Measurements from ENCODE around the gene CEP76.

Gene CEP76

DNA sequence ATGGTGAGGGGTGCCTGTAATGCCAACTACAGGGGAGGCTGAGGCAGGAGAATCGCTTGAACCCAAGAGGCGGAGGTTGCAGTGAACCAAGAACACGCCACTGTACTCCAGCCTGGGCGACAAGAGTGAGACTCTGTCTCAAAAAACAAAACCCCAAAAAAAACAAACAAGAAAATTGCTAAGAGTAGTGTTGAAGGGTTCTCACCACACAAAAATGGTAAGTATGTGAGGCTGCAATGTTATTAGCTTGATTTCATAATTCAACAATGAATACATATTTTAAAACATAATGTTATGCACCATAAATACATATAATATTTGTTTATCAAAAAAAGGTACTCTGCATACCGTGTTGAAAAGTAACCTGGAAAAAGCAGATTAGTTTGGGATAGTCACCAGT is 46.1 kb upstream of the CEP76 start:
- Histone ChIP-seq H3K27ac (ENCODE audit: low read depth, low read length) (no peak overlapping the region), H3K4me2 (ENCODE audit: low read depth, low read length, poor library complexity, severe bottlenecking) (no peak overlapping the region)
- TF ChIP-seq, protein P1, sequence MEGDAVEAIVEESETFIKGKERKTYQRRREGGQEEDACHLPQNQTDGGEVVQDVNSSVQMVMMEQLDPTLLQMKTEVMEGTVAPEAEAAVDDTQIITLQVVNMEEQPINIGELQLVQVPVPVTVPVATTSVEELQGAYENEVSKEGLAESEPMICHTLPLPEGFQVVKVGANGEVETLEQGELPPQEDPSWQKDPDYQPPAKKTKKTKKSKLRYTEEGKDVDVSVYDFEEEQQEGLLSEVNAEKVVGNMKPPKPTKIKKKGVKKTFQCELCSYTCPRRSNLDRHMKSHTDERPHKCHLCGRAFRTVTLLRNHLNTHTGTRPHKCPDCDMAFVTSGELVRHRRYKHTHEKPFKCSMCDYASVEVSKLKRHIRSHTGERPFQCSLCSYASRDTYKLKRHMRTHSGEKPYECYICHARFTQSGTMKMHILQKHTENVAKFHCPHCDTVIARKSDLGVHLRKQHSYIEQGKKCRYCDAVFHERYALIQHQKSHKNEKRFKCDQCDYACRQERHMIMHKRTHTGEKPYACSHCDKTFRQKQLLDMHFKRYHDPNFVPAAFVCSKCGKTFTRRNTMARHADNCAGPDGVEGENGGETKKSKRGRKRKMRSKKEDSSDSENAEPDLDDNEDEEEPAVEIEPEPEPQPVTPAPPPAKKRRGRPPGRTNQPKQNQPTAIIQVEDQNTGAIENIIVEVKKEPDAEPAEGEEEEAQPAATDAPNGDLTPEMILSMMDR (IDR thresholded peaks at IDR 0.05; ENCODE audit: insufficient read depth, low read length, poor library complexity, severe bottlenecking): no peak
- no peak for TF ChIP-seq EZH2phosphoT487 (conservative IDR thresholded peaks at IDR 0.05; ENCODE audit: low read length)

DNA sequence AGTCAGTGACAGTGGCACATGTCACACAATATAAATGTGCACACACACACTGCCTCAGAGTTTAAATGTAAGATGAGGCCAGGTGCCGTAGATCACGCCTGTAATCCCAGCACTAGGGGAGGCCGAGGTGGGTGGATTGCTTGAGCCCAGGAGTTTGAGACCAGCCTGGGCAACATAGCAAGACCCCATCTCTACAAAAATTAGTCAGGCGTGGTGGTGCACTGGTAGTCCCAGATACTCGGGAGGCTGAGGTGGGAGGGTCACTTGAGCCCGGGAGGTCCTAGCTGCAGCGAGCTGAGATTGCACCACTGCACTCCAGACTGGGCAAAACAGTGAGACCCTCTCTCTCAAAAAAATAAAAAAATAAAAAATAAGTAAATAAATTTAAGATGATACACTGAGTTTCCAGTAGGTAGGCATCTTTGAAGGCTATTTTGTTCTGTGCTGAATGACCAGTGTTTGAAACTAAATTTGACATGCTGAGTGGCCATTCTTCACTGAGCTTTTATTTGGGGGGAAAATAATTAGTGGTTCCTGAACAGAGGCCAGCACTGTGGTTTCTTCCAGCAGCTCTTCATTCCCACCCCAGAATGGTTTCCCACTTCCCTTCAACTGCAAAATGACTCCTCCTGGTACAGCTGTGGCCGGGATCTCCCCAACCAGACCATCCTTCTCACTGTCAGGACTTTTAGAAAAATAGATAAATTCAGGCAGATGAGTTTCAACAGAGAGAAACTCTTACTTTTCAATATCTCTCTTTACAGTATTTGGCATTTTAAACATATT is 45.2 kb upstream of the CEP76 start:
- no peaks in the 10 kb centered on the region for H3K79me2 ChIP-seq (ENCODE audit: insufficient read depth, low read length)
- no peak overlapping the region for H2AFZ ChIP-seq (ENCODE audit: low read depth, low read length, severe bottlenecking)
- H3K27ac ChIP-seq (ENCODE audit: low read depth, low read length): no peak overlapping the region
- TF ChIP-seq, protein P1 (IDR thresholded peaks at IDR 0.05; ENCODE audit: insufficient read depth, low read length, poor library complexity, severe bottlenecking): no peak
- no peak for TF ChIP-seq EZH2phosphoT487 (conservative IDR thresholded peaks at IDR 0.05; ENCODE audit: low read length)
- no peak overlapping the region for H3K4me3 ChIP-seq (ENCODE audit: insufficient read depth, low read length, poor library complexity, severe bottlenecking)
- no peaks in the 10 kb centered on the region for H3K27me3 ChIP-seq (ENCODE audit: low read length)
- H3K4me2 ChIP-seq (ENCODE audit: low read depth, low read length, poor library complexity, severe bottlenecking): no peak overlapping the region
- no peaks in the 10 kb centered on the region for H3K9me2 ChIP-seq (replicated peaks; ENCODE audit: insufficient read depth, low read length)
- H3K9ac ChIP-seq (ENCODE audit: low read length): no peak overlapping the region
- no peaks in the 10 kb centered on the region for H3F3A ChIP-seq (ENCODE audit: insufficient read depth)
- H3K36me3 ChIP-seq (ENCODE audit: low read length): no peaks in the 10 kb centered on the region
- no peaks in the 10 kb centered on the region for H3K9me3 ChIP-seq (ENCODE audit: insufficient read depth, low read length)
- H4K20me1 ChIP-seq (ENCODE audit: low read depth, low read length): no peaks in the 10 kb centered on the region

More for the DNA sequence above, 46.1 kb upstream of the CEP76 start:
- H3K36me3 ChIP-seq (ENCODE audit: low read length): no peaks in the 10 kb centered on the region
- H3F3A ChIP-seq (ENCODE audit: insufficient read depth): no peaks in the 10 kb centered on the region
- H2AFZ ChIP-seq (ENCODE audit: low read depth, low read length, severe bottlenecking): no peak overlapping the region
- no peaks in the 10 kb centered on the region for H4K20me1 ChIP-seq (ENCODE audit: low read depth, low read length)
- no peak overlapping the region for H3K9ac ChIP-seq (ENCODE audit: low read length)
- H3K79me2 ChIP-seq (ENCODE audit: insufficient read depth, low read length): no peaks in the 10 kb centered on the region
- H3K4me3 ChIP-seq (ENCODE audit: insufficient read depth, low read length, poor library complexity, severe bottlenecking): no peak overlapping the region
- H3K9me3 ChIP-seq (ENCODE audit: insufficient read depth, low read length): no peaks in the 10 kb centered on the region
- H3K27me3 ChIP-seq (ENCODE audit: low read length): no peaks in the 10 kb centered on the region
- no peaks in the 10 kb centered on the region for H3K9me2 ChIP-seq (replicated peaks; ENCODE audit: insufficient read depth, low read length)

DNA sequence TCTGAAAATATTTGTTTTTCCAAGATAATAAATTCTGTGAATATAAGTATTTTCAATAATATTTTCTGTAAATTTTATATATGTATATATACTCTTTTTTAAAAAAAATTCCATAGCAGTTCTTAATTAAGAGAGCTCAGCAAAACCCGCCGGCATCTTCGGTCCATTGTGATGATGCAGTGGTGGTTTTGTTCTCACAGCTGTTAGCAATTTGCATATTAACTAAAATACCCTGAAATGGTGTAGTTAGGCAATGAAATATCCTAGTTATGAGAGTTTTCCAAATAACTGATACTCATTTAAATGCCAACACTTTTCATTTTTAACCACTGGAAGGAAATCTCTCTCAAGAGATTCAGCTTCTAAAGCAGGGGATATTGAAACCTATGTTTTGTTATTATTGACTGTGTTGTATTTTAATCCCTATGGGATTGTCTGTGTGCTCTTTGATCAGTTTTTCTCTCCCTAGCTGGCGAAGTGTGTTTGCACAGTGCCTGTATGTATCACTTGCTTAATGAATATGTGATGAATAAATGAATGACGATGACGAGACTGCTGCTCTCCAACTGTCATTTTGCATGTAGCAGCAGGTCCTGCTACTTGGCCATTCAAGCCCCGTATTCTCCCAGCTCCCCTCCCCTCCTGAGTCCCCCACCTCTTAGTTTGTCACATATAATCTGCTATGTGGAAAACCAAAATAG is 42.7 kb upstream of the CEP76 start:
- Histone ChIP-seq H3K4me3 (ENCODE audit: insufficient read depth, low read length, poor library complexity, severe bottlenecking) (no peak overlapping the region), H3F3A (ENCODE audit: insufficient read depth) (no peaks in the 10 kb centered on the region), H3K4me2 (ENCODE audit: low read depth, low read length, poor library complexity, severe bottlenecking) (no peak overlapping the region), H4K20me1 (ENCODE audit: low read depth, low read length) (no peaks in the 10 kb centered on the region), H3K36me3 (ENCODE audit: low read length) (no peaks in the 10 kb centered on the region), H3K27me3 (ENCODE audit: low read length) (no peaks in the 10 kb centered on the region), H2AFZ (ENCODE audit: low read depth, low read length, severe bottlenecking) (no peak overlapping the region), H3K79me2 (ENCODE audit: insufficient read depth, low read length) (no peaks in the 10 kb centered on the region), H3K27ac (ENCODE audit: low read depth, low read length) (no peak overlapping the region), H3K9ac (ENCODE audit: low read length) (no peak overlapping the region), H3K9me2 (replicated peaks; ENCODE audit: insufficient read depth, low read length) (no peaks in the 10 kb centered on the region), H3K9me3 (ENCODE audit: insufficient read depth, low read length) (no peaks in the 10 kb centered on the region)
- no peak for TF ChIP-seq EZH2phosphoT487 (conservative IDR thresholded peaks at IDR 0.05; ENCODE audit: low read length)
- TF ChIP-seq, protein P1 (IDR thresholded peaks at IDR 0.05; ENCODE audit: insufficient read depth, low read length, poor library complexity, severe bottlenecking): no peak

Measured in SU-DHL-6 (cell line).